Esophagus muscularis mucosa (tissue), 4 donors: ENCODE measurements around the gene GRIK5. TPM values are rescaled to one million over a fixed set of nuclear protein-coding genes. Genes with fewer than 3 reads are reported as not detected.

Source experiments
- DNase-seq: peaks from one replicate; pipeline ENCODE4 v3.0.0-alpha.2; 2017; ENCODE audit errors: extremely low spot score
- H3K27ac ChIP-seq, 4 donors: fragments of 200-600 bp; sonication (generic); replicated peaks in 1 of 4; 1 replicate in 3 of 4; 2 replicates in 1 of 4; pipeline ENCODE4 v1.5.1; 2016 to 2019; ENCODE audit warnings: mild to moderate bottlenecking in 1 of 4
- H3K27me3 ChIP-seq, 4 donors: fragments of 200-600 bp; sonication (generic); one replicate each; pipeline versions ENCODE4 v1.5.1 to v1.6.0; 2016 to 2019
- H3K36me3 ChIP-seq, 4 donors: fragments of 200-600 bp; sonication (generic); one replicate each; pipeline ENCODE4 v1.5.1; 2016 to 2019
- H3K4me1 ChIP-seq, 4 donors: fragments of 200-600 bp; sonication (generic); one replicate each; pipeline ENCODE4 v1.5.1; 2016 to 2019
- H3K4me3 ChIP-seq, 4 donors: fragments of 200-600 bp; sonication (generic); 1 replicate in 2 of 4; 2 replicates in 2 of 4; pipeline ENCODE4 v1.5.1; 2016 to 2019; ENCODE audit warnings: mild to moderate bottlenecking in 4 of 4, moderate library complexity in 1 of 4
- H3K9me3 ChIP-seq, 4 donors: fragments of 200-600 bp; sonication (generic); 1 replicate in 3 of 4; 2 replicates in 1 of 4; pipeline ENCODE4 v1.5.1; 2016 to 2019
- EP300 ChIP-seq: sonication (generic); formaldehyde crosslinking; IDR thresholded peaks from one replicate; pipeline ENCODE4 v1.6.1; 2017; ENCODE audit warnings: antibody characterized with exemption
- POLR2A ChIP-seq: fragments of 450-650 bp; IDR thresholded peaks from one replicate; pipeline ENCODE4 v1.6.1; 2017; ENCODE audit warnings: antibody characterized with exemption, moderate library complexity, mild to moderate bottlenecking, low read depth
- POLR2AphosphoS5 ChIP-seq, 2 donors: sonication (generic); formaldehyde crosslinking; IDR thresholded peaks; one replicate each; pipeline ENCODE4 v1.6.1; 2017; ENCODE audit warnings: antibody characterized with exemption in 2 of 2
- WGBS: methylation state at CpG from one replicate; pipeline ENCODE4 v1.1.5; 2018; 5-methylcytosine and 5-hydroxymethylcytosine counted together
- intact Hi-C: fragments of 100-400 bp; cut with DNase I; formaldehyde crosslinking; loops from one replicate; pipeline ENCODE4 v1.15.1; 2023
- total RNA-seq, 4 donors: library from RNA; depleted of rRNA; stranded (reverse); fragments of >200 nt; gene quantifications; one replicate each; pipeline versions ENCODE4 v1.1.0 to v1.2.1, GENCODE V29; 2016
- TF ChIP-seq, protein P1 (sequence below), 3 experiments: fragments of 200-600 bp in 2 of 3; fragments of 450-650 bp in 1 of 3; sonication (generic) in 2 of 3; IDR thresholded peaks; one replicate each; pipeline ENCODE4 v1.5.1; 2017 to 2019; ENCODE audit warnings: antibody characterized with exemption in 3 of 3, mild to moderate bottlenecking in 2 of 3, moderate library complexity in 1 of 3

GRIK5 gene
- total RNA-seq, 4 donors from 2014 or later: 8.6 to 27.6 (median 13.8) TPM

DNA sequence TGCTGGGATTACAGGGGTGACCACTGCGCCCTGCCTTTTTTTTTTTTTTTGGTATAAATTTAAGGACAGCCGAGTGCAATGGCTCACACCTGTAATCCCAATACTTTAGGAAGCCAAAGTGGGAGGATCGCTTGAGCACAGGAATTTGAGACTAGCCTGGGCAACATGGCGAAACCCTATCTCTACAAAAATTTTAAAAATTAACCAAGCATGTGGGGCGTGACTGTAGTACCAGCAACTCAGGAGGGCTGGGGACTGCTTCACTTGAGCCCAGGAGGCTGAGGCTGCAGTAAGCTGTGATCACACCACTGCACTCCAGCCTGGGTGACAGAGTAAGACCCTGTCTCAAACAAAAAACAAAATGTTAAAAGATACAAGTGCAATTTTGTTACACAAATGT is 27.5 kb upstream of the GRIK5 start:
- Histone ChIP-seq H3K27ac (no peak overlapping the region), H3K4me1 (peaks cover 6 to 36% (median 29%) of the 10 kb centered on the region in 4 donors), H3K36me3 (peaks cover 0 to 3% (median 0%) of the 10 kb centered on the region in 4 donors), H3K27me3 (peaks cover 0 to 8% (median 2%) of the 10 kb centered on the region in 4 donors), H3K4me3 (no peak overlapping the region), H3K9me3 (no peaks in the 10 kb centered on the region)
- DNase-seq: no peak
- TF ChIP-seq, protein P1, sequence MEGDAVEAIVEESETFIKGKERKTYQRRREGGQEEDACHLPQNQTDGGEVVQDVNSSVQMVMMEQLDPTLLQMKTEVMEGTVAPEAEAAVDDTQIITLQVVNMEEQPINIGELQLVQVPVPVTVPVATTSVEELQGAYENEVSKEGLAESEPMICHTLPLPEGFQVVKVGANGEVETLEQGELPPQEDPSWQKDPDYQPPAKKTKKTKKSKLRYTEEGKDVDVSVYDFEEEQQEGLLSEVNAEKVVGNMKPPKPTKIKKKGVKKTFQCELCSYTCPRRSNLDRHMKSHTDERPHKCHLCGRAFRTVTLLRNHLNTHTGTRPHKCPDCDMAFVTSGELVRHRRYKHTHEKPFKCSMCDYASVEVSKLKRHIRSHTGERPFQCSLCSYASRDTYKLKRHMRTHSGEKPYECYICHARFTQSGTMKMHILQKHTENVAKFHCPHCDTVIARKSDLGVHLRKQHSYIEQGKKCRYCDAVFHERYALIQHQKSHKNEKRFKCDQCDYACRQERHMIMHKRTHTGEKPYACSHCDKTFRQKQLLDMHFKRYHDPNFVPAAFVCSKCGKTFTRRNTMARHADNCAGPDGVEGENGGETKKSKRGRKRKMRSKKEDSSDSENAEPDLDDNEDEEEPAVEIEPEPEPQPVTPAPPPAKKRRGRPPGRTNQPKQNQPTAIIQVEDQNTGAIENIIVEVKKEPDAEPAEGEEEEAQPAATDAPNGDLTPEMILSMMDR (IDR thresholded peaks at IDR 0.05): no peak
- TF ChIP-seq POLR2A (no peak), EP300 (no peak), POLR2AphosphoS5 (IDR thresholded peaks at IDR 0.05) (no peak)
- WGBS: 93% methylated on average over 5 of the region's 5 CpGs
- intact Hi-C loops: no loop called here

DNA sequence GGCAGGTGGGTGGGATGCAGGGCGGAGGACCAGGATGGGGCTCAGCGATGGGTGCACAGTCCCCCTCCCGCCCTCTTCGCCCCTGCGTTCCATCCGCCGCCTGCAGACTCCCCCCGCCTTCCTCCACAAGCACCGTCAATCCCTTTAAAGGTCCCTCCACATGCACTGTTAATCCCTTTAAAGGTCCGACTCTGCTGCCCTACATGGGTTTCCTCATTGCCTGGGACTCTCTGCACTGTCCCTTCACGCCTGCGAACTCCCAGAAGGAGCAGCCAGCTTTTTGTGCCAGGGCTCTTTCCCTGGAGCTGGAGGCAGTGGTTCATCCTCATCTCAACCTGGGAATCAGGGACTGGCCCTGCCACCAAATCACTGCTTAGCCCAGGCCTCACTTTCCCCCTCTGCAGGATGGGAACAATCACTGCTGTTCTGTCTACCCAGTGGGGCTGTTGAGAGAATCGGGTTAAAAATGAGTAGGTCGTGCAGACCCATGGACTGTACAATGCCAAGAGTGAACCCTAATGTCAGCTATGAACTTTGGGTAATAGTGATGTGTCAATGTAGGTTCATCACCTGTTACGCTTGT is 26.3 kb upstream of the GRIK5 start:
- H3K27me3 ChIP-seq: peaks cover 0 to 8% (median 2%) of the 10 kb centered on the region in 4 donors
- H3K36me3 ChIP-seq: peaks cover 0 to 5% (median 1%) of the 10 kb centered on the region in 4 donors
- intact Hi-C loops: no loop called here
- DNase-seq: no peak
- peak overlapping the region; percentile 43 to 54 (median 52) for H3K4me3 ChIP-seq
- H3K9me3 ChIP-seq: no peaks in the 10 kb centered on the region
- TF ChIP-seq, protein P1 (IDR thresholded peaks at IDR 0.05): no peak
- peak; percentile 20 to 60 for TF ChIP-seq POLR2AphosphoS5 (IDR thresholded peaks at IDR 0.05)
- H3K4me1 ChIP-seq: peaks cover 11 to 46% (median 41%) of the 10 kb centered on the region in 4 donors
- peak overlapping the region; percentile 39 to 77 (median 66) for H3K27ac ChIP-seq
- 47% methylated on average over 15 of the region's 15 CpGs for WGBS

DNA sequence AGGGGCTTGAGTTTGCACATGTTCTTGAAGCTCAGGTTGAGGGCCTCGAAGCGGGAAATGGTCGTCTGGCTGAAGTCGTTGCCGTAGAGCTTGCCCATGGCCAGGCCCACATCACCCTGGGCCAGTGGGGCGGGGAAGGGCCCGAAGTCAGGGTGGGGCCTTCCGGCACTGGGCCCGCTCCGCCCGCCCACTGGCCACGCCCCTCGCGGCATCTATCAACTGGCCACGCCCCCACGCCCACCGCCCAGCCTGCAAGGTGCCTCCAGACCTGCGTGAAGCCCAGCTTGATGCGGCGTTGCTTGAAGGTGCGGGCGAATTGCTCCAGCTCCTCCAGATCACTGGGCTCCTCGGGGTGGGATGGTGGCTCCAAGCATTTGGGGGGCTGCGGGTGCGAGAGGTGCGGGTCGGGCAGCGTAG is 25.8 kb upstream of the GRIK5 start:
- TF ChIP-seq POLR2A: no peak
- no peak for TF ChIP-seq EP300
- TF ChIP-seq, protein P1 (IDR thresholded peaks at IDR 0.05): no peak
- TF ChIP-seq POLR2AphosphoS5 (IDR thresholded peaks at IDR 0.05): no peak
- 21% methylated on average over 18 of the region's 28 CpGs for WGBS
- Histone ChIP-seq H3K9me3 (no peaks in the 10 kb centered on the region), H3K27me3 (peaks cover 0 to 8% (median 2%) of the 10 kb centered on the region in 4 donors), H3K4me3 (peak overlapping the region; percentile 43 to 54 (median 52)), H3K36me3 (peaks cover 0 to 8% (median 2%) of the 10 kb centered on the region in 4 donors), H3K4me1 (peaks cover 11 to 46% (median 42%) of the 10 kb centered on the region in 4 donors), H3K27ac (peak overlapping the region; percentile 39 to 77 (median 66))
- intact Hi-C loops: no loop called here
- no peak for DNase-seq

DNA sequence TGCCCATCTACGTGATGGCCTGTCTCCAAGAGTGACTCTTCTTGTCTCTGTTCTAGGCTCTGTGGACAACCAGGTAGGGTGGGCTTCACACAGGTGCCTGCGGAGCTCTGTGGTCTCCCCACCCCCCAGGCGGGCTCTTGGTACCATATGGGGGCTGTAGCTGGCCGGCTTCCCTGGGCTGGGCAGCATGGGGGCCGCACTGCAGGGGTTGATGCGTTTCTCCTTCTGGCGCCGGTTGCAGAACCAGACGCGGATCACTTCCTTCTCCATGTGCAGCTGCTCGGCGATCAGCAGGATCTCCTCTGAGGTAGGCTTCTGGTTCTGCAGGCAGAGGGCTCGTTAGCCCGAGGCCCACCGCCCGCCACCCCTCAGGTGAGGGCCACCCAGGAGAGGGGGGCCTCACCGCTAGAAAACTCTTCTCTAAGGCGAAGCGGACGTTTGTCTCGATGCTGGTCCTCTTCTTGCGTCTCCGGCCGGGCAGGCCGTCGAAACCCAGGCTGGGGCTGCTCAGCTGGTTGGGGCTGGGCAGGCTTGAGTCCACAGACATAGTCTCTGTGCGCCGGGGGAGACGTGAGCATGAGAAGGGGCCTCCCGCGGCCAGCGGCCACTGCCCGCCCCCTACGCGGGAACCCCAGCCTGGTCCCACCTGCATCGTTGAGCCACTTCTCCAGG is 25.3 kb upstream of the GRIK5 start:
- H3K27me3 ChIP-seq: peaks cover 0 to 8% (median 2%) of the 10 kb centered on the region in 4 donors
- H3K36me3 ChIP-seq: peaks cover 0 to 8% (median 2%) of the 10 kb centered on the region in 4 donors
- H3K27ac ChIP-seq: peak overlapping the region in 3 of 4 donors; percentile 39 to 77 (median 70)
- H3K4me1 ChIP-seq: peaks cover 11 to 46% (median 42%) of the 10 kb centered on the region in 4 donors
- intact Hi-C loops: no loop called here
- DNase-seq: no peak
- TF ChIP-seq POLR2A: no peak
- no peak for TF ChIP-seq EP300
- no peak for TF ChIP-seq POLR2AphosphoS5 (IDR thresholded peaks at IDR 0.05)
- TF ChIP-seq, protein P1 (IDR thresholded peaks at IDR 0.05): no peak
- no peaks in the 10 kb centered on the region for H3K9me3 ChIP-seq
- WGBS: 82% methylated on average over 12 of the region's 36 CpGs
- H3K4me3 ChIP-seq: peak overlapping the region; percentile 43 to 54 (median 52)
